Measurements from ENCODE around the gene CENPN. TPM values are rescaled to one million over a fixed set of nuclear protein-coding genes. Genes with fewer than 3 reads are reported as not detected.

The CENPN gene
- total RNA-seq, 1 experiment from 2014 or later = 173 TPM

DNA sequence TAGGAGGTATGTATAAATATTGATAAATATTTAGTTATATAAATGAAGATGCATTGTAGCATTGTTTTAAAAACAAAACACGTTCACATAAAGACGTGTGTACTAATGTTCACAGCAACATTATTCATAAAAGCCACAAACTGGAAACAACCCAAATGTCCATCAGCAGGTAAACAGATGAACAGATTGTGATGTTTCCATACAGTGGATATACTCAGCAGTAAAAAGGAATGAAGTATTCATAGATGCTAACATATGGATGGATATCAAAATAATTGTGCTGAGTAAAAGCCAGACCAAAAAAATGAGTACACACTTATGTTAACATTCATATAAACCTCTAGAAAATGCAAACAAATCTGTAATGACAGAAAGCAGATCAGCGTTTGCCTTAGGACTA, 6.0 kb downstream of the CENPN start:
- in situ Hi-C loops (cut with HindIII; ENCODE audit: low sequenced_read_pairs) = no loop called here
- no peak for DNase-seq (ENCODE audit: low spot score)

- DNase-seq (ENCODE audit: low spot score) = no peak
- in situ Hi-C loops (cut with HindIII; ENCODE audit: low sequenced_read_pairs) = no loop called here
These were observed 7.7 kb downstream of the CENPN start for GRCh38 chr16:81014672-81015071.

DNA sequence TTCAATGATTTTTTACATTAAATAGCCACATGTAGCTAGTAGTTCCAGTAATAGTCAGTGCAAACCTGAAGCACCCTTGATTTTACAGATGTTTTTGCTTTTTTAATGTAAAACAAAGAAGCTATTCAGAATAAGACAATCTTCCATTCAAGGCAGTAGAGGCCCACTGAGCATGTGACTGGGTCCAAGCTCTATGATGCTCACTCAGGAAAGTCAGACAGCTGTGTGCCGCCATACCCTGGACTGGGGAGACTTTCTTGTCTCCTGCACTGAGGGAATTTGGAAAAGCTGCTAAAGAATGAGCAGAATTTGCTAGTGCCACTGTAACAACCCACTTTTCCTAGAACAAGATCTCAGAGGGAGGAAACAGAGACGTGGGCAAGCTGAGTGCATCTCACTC, 11.5 kb downstream of the CENPN start:
- DNase-seq (ENCODE audit: low spot score) = no peak
- in situ Hi-C loops (cut with HindIII; ENCODE audit: low sequenced_read_pairs) = no loop called here

DNA sequence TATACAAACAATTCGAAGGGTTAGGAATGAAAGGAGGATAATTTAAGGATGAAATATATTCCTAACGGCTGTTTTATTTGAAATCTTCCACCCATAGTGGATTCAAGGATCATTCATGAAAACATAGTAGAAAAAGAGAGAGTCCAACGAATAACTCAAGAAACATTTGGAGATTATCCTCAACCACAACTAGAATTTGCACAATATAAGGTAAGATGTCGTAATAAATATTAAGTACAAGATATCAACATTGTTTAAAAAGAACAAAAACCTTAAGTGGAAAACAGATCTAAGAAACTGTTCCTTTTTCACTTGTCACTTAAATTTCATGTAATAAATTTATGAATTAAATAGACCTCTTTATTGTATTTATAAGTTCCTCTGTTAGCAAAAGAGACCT, 19.4 kb downstream of the CENPN start:
- in situ Hi-C loops (cut with HindIII; ENCODE audit: low sequenced_read_pairs) = no loop called here
- DNase-seq (ENCODE audit: low spot score) = no peak

DNA sequence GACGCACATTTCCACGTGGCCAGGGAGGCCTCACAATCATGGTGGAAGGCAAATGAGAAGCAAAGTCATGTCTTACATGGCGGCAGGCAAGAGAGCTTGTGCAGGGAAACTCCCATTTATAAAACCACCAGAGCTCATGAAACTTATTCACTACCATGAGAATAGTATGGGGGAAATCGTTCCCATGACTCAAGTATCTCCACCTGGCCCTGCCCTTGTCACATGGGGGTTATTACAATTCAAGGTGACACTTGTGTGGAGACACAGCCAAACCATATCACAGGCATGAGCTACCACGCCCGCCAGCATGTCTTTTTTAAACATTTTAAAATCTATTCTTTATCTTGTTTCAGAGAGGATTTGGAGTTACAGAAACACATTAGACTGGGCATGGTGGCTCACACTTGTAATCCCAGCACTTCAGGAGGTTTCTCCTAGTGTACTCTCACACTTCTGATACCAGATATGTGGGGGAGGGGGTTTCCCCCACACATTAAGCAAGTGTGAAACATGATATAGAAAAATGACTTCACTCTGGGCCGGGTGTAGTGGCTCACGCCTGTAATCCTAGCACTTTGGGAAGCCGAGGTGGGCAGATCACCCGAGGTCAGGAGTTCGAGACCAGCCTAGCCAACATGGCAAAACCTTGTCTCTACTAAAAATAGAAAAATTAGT, 23.1 kb downstream of the CENPN start:
- no peak for DNase-seq (ENCODE audit: low spot score)
- in situ Hi-C loops (cut with HindIII; ENCODE audit: low sequenced_read_pairs) = loop anchor here (5.0 kb wide), 1 partner anchor 52 kb away; no protein-coding TSS in a partner anchor

DNA sequence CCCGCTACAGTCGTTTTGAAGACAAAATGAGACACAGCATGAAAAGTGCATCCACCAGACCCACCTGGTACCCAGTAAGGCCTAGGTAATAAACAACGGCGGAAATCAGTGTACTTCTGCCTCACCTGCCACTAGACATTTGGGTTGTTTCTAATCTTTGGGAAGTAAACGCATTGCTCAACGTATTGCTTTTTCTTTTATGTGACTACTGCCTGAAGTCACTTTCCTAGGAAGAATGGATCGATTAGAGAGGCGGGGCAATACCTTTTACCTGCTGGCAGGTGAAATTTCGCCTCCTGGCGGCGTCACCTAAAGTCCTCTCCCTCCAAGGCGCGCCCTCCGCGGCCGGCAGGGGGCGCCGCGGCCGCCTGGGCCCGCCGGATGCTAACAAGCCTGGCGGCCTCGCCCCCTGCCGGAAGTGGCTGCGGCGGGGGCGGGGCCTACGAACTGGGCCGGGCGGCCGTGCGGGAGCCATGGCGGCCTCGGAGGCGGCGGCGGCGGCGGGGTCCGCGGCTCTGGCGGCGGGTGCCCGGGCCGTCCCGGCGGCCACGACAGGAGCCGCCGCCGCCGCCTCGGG, 28.5 kb downstream of the CENPN start, which contains the start of gene ATMIN:
Gene ATMIN (plus strand): TSS at position 445 of the 577 bp plus-strand sequence. CDS start 29 bp downstream, at position 474.
- in situ Hi-C loops (cut with HindIII; ENCODE audit: low sequenced_read_pairs) = no loop called here
- DNase-seq (ENCODE audit: low spot score) = peak; percentile 83

GRCh38 chr16:81035975-81036750, 29.1 kb downstream of the CENPN start:
- DNase-seq (ENCODE audit: low spot score) = peak; percentile 25
- in situ Hi-C loops (cut with HindIII; ENCODE audit: low sequenced_read_pairs) = no loop called here

GRCh38 chr16:81036751-81037350, 29.8 kb downstream of the CENPN start:
- no peak for DNase-seq (ENCODE audit: low spot score)
- in situ Hi-C loops (cut with HindIII; ENCODE audit: low sequenced_read_pairs) = no loop called here

DNA sequence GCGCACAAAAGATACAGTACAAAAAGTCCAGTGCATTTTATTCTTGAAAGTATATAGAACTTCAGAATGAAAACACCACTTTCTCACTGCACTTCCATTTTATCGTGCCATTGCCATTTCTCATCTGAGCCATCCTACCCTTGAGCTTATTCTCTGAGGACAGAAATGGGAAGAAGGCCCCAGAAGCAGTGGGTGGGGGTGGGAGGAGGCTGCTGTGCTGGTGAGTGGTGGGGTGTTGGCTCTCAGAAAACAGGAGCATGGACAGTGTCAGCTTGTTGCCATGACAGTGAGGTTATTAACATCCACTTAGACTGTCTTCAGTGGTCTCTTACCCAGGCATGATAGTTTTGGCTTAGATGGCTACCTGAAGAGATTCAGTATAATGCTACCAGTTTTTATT, 33.1 kb downstream of the CENPN start:
- in situ Hi-C loops (cut with HindIII; ENCODE audit: low sequenced_read_pairs) = no loop called here
- DNase-seq (ENCODE audit: low spot score) = no peak

GRCh38 chr16:81040842-81041241, 33.8 kb downstream of the CENPN start:
- DNase-seq (ENCODE audit: low spot score) = no peak
- in situ Hi-C loops (cut with HindIII; ENCODE audit: low sequenced_read_pairs) = no loop called here

GRCh38 chr16:81041696-81042095, 34.7 kb downstream of the CENPN start:
- in situ Hi-C loops (cut with HindIII; ENCODE audit: low sequenced_read_pairs) = no loop called here
- DNase-seq (ENCODE audit: low spot score) = no peak

DNA sequence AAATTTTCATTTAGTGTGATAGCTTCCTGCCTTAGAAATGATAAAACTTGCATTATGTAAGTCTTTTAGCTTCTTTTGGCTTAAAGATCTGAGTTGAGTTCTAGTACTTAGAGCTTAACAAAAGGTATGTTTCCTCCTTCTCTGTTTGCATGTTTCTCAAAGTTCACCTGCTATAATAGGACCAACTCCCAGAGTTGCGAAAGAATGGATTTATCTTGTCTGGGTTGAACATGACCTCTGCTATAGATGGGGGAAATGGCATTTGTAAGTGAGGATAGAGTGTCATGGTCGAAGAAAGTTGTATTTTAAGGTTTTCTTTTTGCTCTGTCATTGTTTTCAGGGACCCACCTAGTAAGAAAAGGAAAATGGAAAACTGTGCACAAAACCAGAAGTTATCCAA, 35.8 kb downstream of the CENPN start:
- no peak for DNase-seq (ENCODE audit: low spot score)
- in situ Hi-C loops (cut with HindIII; ENCODE audit: low sequenced_read_pairs) = no loop called here

DNA sequence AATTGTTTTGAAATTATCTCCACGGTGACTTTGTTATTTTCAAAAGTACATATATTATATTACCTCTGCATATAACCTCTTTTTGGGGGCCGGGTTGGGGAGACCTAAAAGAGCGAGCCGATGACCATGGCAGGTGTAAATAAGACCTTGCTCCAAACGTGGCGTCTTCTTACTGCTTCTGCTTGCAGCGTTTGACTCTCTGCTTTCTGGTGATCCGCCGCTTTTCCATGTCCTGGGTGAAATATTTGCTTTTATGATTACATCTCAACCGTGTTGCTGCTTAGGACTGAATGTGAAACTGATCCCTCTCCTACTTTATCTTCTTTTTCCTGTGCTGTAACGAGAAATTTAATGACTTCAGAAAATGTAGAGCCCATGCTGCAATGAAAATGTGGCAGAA, 46.7 kb downstream of the CENPN start:
- in situ Hi-C loops (cut with HindIII; ENCODE audit: low sequenced_read_pairs) = no loop called here
- no peak for DNase-seq (ENCODE audit: low spot score)

DNA sequence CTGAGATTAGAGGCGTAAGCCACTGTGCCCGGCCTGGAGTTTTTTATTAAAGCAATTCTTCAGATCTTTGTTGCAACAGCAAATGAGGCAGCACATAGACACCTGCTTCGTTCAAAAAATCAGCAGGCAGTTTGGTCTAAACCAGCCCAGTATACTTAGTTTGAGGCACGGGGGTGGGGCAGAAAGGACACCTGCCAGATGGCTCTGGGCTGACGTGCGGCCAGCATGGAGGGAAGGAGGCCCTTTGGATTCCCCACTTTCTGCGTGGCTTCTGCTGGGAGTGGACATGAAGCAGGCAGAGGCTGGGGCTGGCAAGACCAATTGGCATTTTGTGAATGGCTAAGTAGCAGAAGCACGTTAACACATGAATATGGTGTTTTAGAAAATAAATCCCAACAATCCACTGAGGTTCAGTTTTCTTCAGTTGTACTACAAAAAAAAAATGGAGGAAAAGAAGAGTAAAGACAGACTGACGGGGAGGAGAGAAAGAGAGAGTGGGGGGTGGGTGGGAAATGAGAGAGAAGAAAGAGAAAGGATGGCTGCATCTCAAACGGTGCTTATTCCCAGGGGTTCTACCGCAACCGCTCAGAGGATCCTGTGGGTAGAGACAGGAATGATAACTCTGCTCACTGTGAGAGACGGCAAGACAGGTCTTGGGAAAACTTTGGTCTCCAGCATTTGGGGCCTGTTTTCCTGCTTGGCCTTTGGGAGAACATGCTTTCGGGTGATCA, 53.7 kb downstream of the CENPN start:
- peak; percentile 70 for DNase-seq (ENCODE audit: low spot score)
- in situ Hi-C loops (cut with HindIII; ENCODE audit: low sequenced_read_pairs) = no loop called here

DNA sequence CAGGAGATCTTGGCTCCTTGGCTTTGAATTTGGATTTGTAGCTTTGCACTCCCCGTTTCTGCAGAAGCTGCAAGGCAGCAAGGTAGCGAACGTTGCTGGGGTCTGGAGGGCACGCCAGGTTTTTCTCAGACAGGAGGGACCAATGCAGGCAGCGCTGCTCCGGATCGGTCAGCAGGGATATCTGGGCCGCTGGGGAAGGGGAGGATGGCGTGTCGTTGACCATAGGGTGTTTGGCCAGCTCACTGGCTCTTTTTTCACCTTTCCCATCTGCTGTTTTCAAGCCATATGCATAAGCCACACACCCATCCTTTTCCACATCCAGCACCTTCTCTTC, 54.3 kb downstream of the CENPN start:
- peak; percentile 49 for DNase-seq (ENCODE audit: low spot score)
- in situ Hi-C loops (cut with HindIII; ENCODE audit: low sequenced_read_pairs) = no loop called here

GRCh38 chr16:81061871-81062608, 55.0 kb downstream of the CENPN start:
- in situ Hi-C loops (cut with HindIII; ENCODE audit: low sequenced_read_pairs) = no loop called here
- DNase-seq (ENCODE audit: low spot score) = no peak

- in situ Hi-C loops (cut with HindIII; ENCODE audit: low sequenced_read_pairs) = no loop called here
- DNase-seq (ENCODE audit: low spot score) = no peak
These were observed 59.7 kb downstream of the CENPN start for GRCh38 chr16:81066681-81067080.

- in situ Hi-C loops (cut with HindIII; ENCODE audit: low sequenced_read_pairs) = no loop called here
- DNase-seq (ENCODE audit: low spot score) = no peak
These were observed 60.2 kb downstream of the CENPN start for GRCh38 chr16:81067166-81067565.

GRCh38 chr16:81069063-81069462, 62.0 kb downstream of the CENPN start:
- in situ Hi-C loops (cut with HindIII; ENCODE audit: low sequenced_read_pairs) = no loop called here

More at GRCh38 chr16:81069063-81069462, 62.0 kb downstream of the CENPN start:
- no peak for DNase-seq (ENCODE audit: low spot score)
